Measurements from ENCODE around the gene LYPD5. TPM values are rescaled to one million over a fixed set of nuclear protein-coding genes. Genes with fewer than 3 reads are reported as not detected.
A peak's percentile ranks its signal among the peaks of the same experiment; 100 is the strongest.

Gene LYPD5
- total and polyA plus RNA-seq, 11 donors: 0.34 to 7.9 (median 1.4) TPM

DNA sequence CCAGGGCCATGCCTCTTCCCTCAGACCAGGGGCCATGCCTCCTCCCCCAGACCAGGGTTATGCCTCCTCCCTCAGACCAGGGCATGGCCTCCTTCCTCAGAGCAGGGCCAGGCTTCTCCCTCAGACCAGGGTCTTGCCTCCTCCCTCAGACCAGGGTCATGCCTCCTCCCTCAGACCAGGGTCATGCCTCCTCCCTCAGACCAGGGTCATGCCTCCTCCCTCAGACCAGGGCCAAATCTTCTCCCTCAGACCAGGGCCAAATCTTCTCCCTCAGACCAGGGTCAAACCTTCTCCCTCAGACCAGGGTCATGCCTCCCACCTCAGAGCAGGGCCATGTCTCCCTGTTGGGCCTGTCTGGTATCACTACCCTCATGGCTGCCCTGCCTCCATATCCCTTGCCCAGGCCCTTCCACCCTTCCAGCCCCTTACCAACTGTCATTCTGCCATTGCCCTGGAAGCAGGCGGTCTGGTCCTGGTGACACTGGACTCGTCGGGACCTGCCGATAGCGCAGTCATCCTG, 4.2 kb downstream of the LYPD5 start:
- Histone ChIP-seq H3K27me3 (peaks cover 0 to 70% (median 14%) of the 10 kb centered on the region in 9 donors), H3K4me3 (peak overlapping the region in 11 of 12 donors; percentile 25 to 62 (median 52)), H3K9me3 (peaks cover 0 to 7% (median 0%) of the 10 kb centered on the region in 12 donors), H3K27ac (no peak overlapping the region), H3K36me3 (no peaks in the 10 kb centered on the region), H3K4me1 (peaks cover 0 to 15% (median 6%) of the 10 kb centered on the region in 12 donors)
- no peak for TF ChIP-seq POLR2A (IDR thresholded peaks at IDR 0.05)
- ATAC-seq (no peak), DNase-seq (no peak)
- 41 to 70% (median 45%) methylated on average over 2 to 5 of the region's 5 CpGs for WGBS, 4 donors
- intact Hi-C loops (cut with DNase I): no loop called here

DNA sequence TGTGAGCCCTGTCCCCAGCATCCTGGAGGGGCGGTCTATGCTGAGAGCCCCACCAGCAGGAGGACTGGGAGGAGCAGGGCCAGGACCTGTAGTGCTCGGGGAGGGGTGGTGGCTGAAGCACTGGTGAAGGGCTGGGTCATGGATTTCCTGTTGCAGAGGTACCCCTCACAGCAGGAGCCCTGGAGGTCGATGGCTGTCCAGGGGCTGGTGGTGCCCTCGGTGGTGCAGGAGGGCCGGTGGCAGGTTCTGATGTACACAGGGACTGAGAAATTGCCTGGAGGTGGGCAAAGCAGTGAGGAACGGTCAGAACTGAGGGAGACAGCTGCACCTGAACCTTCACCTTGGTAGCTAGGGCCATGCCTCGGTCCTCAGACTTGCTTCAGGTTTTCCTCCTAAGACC, 4.7 kb downstream of the LYPD5 start:
- peaks cover 0 to 7% (median 0%) of the 10 kb centered on the region in 12 donors for H3K9me3 ChIP-seq
- no peak for TF ChIP-seq POLR2A (IDR thresholded peaks at IDR 0.05)
- TF ChIP-seq, protein P1, sequence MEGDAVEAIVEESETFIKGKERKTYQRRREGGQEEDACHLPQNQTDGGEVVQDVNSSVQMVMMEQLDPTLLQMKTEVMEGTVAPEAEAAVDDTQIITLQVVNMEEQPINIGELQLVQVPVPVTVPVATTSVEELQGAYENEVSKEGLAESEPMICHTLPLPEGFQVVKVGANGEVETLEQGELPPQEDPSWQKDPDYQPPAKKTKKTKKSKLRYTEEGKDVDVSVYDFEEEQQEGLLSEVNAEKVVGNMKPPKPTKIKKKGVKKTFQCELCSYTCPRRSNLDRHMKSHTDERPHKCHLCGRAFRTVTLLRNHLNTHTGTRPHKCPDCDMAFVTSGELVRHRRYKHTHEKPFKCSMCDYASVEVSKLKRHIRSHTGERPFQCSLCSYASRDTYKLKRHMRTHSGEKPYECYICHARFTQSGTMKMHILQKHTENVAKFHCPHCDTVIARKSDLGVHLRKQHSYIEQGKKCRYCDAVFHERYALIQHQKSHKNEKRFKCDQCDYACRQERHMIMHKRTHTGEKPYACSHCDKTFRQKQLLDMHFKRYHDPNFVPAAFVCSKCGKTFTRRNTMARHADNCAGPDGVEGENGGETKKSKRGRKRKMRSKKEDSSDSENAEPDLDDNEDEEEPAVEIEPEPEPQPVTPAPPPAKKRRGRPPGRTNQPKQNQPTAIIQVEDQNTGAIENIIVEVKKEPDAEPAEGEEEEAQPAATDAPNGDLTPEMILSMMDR (IDR thresholded peaks at IDR 0.05): no peak
- no peak for DNase-seq
- no peak for ATAC-seq
- H3K27ac ChIP-seq: no peak overlapping the region
- no peak overlapping the region for H3K4me3 ChIP-seq
- WGBS, 4 donors: 77 to 85% (median 85%) methylated on average over 6 to 7 of the region's 7 CpGs
- no peaks in the 10 kb centered on the region for H3K36me3 ChIP-seq
- intact Hi-C loops (cut with DNase I): no loop called here
- peaks cover 0 to 15% (median 6%) of the 10 kb centered on the region in 12 donors for H3K4me1 ChIP-seq
- peaks cover 0 to 68% (median 14%) of the 10 kb centered on the region in 9 donors for H3K27me3 ChIP-seq

DNA sequence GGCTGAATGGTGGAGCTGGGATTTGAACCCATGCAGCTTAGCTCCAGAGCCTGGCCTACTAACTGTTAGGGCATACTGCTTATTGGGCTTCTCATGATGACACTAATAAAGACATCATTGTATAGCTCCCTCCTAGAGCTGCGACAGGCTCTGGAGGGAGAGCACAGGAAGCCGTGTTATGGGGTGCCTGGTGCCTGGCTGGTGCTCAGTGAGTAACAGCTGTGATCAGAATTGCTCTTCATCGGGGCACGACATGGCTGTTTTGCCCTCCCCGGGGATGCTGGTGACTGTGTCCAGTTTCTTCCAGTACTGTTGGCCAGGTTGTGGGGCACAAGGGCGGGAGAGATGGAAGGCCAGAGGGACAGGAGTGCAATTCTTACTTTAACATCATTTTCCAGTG, 5.1 kb downstream of the LYPD5 start:
- Histone ChIP-seq H3K27me3 (peaks cover 0 to 68% (median 14%) of the 10 kb centered on the region in 9 donors), H3K36me3 (no peaks in the 10 kb centered on the region), H3K4me3 (no peak overlapping the region), H3K9me3 (peaks cover 0 to 7% (median 0%) of the 10 kb centered on the region in 12 donors), H3K27ac (no peak overlapping the region), H3K4me1 (peaks cover 0 to 15% (median 6%) of the 10 kb centered on the region in 12 donors)
- ATAC-seq (no peak), DNase-seq (no peak)
- WGBS, 4 donors: 39 to 67% (median 58%) methylated on average over 3 to 6 of the region's 6 CpGs
- TF ChIP-seq POLR2A (IDR thresholded peaks at IDR 0.05): no peak
- TF ChIP-seq, protein P1 (IDR thresholded peaks at IDR 0.05): no peak
- intact Hi-C loops (cut with DNase I): no loop called here

- no peak overlapping the region for H3K4me3 ChIP-seq
- no peaks in the 10 kb centered on the region for H3K4me1 ChIP-seq
- 28 to 43% (median 35%) methylated on average over 3 of the region's 3 CpGs for WGBS, 4 donors
- no peaks in the 10 kb centered on the region for H3K36me3 ChIP-seq
- H3K27me3 ChIP-seq: peaks cover 0 to 26% (median 4%) of the 10 kb centered on the region in 9 donors
- ATAC-seq (no peak), DNase-seq (no peak)
- H3K27ac ChIP-seq: no peak overlapping the region
- peaks cover 0 to 2% (median 0%) of the 10 kb centered on the region in 12 donors for H3K9me3 ChIP-seq
- intact Hi-C loops (cut with DNase I): no loop called here
- TF ChIP-seq, protein P1 (IDR thresholded peaks at IDR 0.05): no peak
- no peak for TF ChIP-seq POLR2A (IDR thresholded peaks at IDR 0.05)
These were observed 11.7 kb downstream of the LYPD5 start for GRCh38 chr19:43790587-43790986.
